H1 (cell line): ENCODE measurements around the gene TMPRSS11B. TPM values are rescaled to one million over a fixed set of nuclear protein-coding genes. Genes with fewer than 3 reads are reported as not detected.
"Not testable (repeated sequence)": the region's sequence is repeated elsewhere in the genome, so short reads cannot be mapped to it uniquely, and the experiment has no call there.

ENCODE experiments used
- CTCF ChIA-PET: fragments of 300-600 bp; sonication (Branson Sonifier 250); formaldehyde crosslinking; loops from one replicate; lab custom pipeline; 2021; ENCODE audit not compliant: partially characterized antibody; lab: Charles Lee
- POLR2A ChIA-PET: fragments of 300-600 bp; sonication (Branson Sonifier 250); formaldehyde crosslinking; loops from one replicate; lab custom pipeline; 2021; ENCODE audit warnings: inconsistent platforms; ENCODE audit not compliant: partially characterized antibody; lab: Charles Lee
- DNase-seq, 2 experiments: peaks; one replicate each; pipeline versions ENCODE4 v3.0.0 to v3.0.0-alpha.2; 2010 to 2022; ENCODE audit warnings: low spot score in 2 of 2, low read depth in 1 of 2, mixed read lengths in 1 of 2
- FAIRE-seq: peaks from 2 replicates; lab custom pipeline; 2011; peaks lifted over from hg19 to GRCh38; lab: Jason Lieb, UNC
- H2AFZ ChIP-seq: 2 replicates; pipeline ENCODE4 v1.8.1; 2012; ENCODE audit warnings: low read length, inconsistent platforms
- H2AK5ac ChIP-seq: 2 replicates; pipeline ENCODE4 v1.6.1; 2013; ENCODE audit warnings: low read depth, low read length
- H2BK120ac ChIP-seq: replicated peaks from 2 replicates; pipeline ENCODE3; 2013; ENCODE audit warnings: low read depth, low read length, inconsistent platforms
- H2BK12ac ChIP-seq: 2 replicates; pipeline ENCODE4 v1.6.1; 2013; ENCODE audit warnings: low read depth, low read length
- H2BK15ac ChIP-seq: 2 replicates; pipeline ENCODE4 v1.6.1; 2013; ENCODE audit warnings: low read length
- H2BK20ac ChIP-seq: 2 replicates; pipeline ENCODE4 v1.6.1; 2013; ENCODE audit warnings: low read length
- H2BK5ac ChIP-seq: 2 replicates; pipeline ENCODE4 v1.6.1; 2013; ENCODE audit warnings: low read depth, low read length
- H3K14ac ChIP-seq: 2 replicates; pipeline ENCODE4 v1.6.1; 2013; ENCODE audit warnings: inconsistent platforms; ENCODE audit not compliant: insufficient read length
- H3K18ac ChIP-seq: 2 replicates; pipeline ENCODE4 v1.6.1; 2013; ENCODE audit warnings: low read length; ENCODE audit errors: extremely low read depth
- H3K23ac ChIP-seq: 2 replicates; pipeline ENCODE4 v1.6.1; 2013; ENCODE audit warnings: inconsistent platforms; ENCODE audit not compliant: insufficient read length
- H3K23me2 ChIP-seq: 2 replicates; pipeline ENCODE4 v1.6.1; 2013; ENCODE audit warnings: low read depth, low read length
- H3K27ac ChIP-seq: 2 replicates; pipeline ENCODE4 v1.6.1; 2011; ENCODE audit warnings: low read depth, low read length, inconsistent platforms
- H3K27me3 ChIP-seq, 4 experiments: replicated peaks in 1 of 4; 1 replicate in 1 of 4; 2 replicates in 3 of 4; pipeline versions ENCODE4 v1.6.1 to v1.8.1; 2011 to 2013; ENCODE audit warnings: low read length in 3 of 4, mild to moderate bottlenecking in 3 of 4, inconsistent platforms in 2 of 4, mixed read lengths in 2 of 4, moderate library complexity in 1 of 4; ENCODE audit not compliant: control insufficient read depth in 3 of 4, insufficient read depth in 3 of 4; ENCODE audit errors: extremely low read depth in 1 of 4
- H3K36me3 ChIP-seq, 4 experiments: 2 replicates each; pipeline versions ENCODE4 v1.6.1 to v1.8.1; 2011 to 2013; ENCODE audit warnings: mild to moderate bottlenecking in 4 of 4, low read length in 3 of 4, moderate library complexity in 2 of 4, control low read depth in 1 of 4, inconsistent platforms in 1 of 4; ENCODE audit not compliant: insufficient read depth in 4 of 4, control insufficient read depth in 2 of 4
- H3K4ac ChIP-seq: replicated peaks from 2 replicates; pipeline ENCODE3; 2013; ENCODE audit warnings: low read length, low read depth, mixed read lengths, inconsistent platforms; ENCODE audit not compliant: insufficient read length
- H3K4me1 ChIP-seq, 4 experiments: replicated peaks in 1 of 4; 1 replicate in 1 of 4; 2 replicates in 3 of 4; pipeline versions ENCODE4 v1.6.1 to v1.8.1; 2011 to 2013; ENCODE audit warnings: low read length in 3 of 4, inconsistent platforms in 2 of 4, mixed read lengths in 1 of 4; ENCODE audit not compliant: insufficient read depth in 4 of 4, control insufficient read depth in 3 of 4
- H3K4me2 ChIP-seq, 2 experiments: 2 replicates each; pipeline versions ENCODE4 v1.6.1 to v1.8.1; 2011 to 2013; ENCODE audit warnings: low read depth in 2 of 2, low read length in 2 of 2, control low read depth in 1 of 2, inconsistent platforms in 1 of 2, mild to moderate bottlenecking in 1 of 2; ENCODE audit not compliant: insufficient read depth in 1 of 2
- H3K4me3 ChIP-seq, 4 experiments: fragments of 200-600, 300-600 bp in 1 of 4; sonication (generic), shearing (Covaris generic), sonication (Bioruptor Twin) in 1 of 4; 2 replicates each; pipeline versions ENCODE4 v1.5.1 to v1.8.1; 2011 to 2016; ENCODE audit warnings: low read length in 4 of 4, low read depth in 3 of 4, control low read depth in 2 of 4, inconsistent platforms in 2 of 4, mild to moderate bottlenecking in 2 of 4, mixed read lengths in 1 of 4, moderate library complexity in 1 of 4; ENCODE audit not compliant: insufficient read depth in 2 of 4; ENCODE audit errors: extremely low read depth in 1 of 4
- H3K56ac ChIP-seq: replicated peaks from 2 replicates; pipeline ENCODE3; 2013; ENCODE audit warnings: low read depth, mild to moderate bottlenecking, mixed read lengths, low read length, inconsistent platforms; ENCODE audit not compliant: insufficient read length
- H3K79me1 ChIP-seq: 2 replicates; pipeline ENCODE4 v1.6.1; 2013; ENCODE audit warnings: low read depth, low read length, control low read depth
- H3K79me2 ChIP-seq, 2 experiments: 2 replicates each; pipeline versions ENCODE4 v1.6.1 to v1.8.1; 2012 to 2013; ENCODE audit warnings: low read length in 2 of 2, mild to moderate bottlenecking in 2 of 2, inconsistent platforms in 1 of 2; ENCODE audit not compliant: insufficient read depth in 2 of 2, control insufficient read depth in 1 of 2
- H3K9ac ChIP-seq, 4 experiments: replicated peaks in 1 of 4; 1 replicate in 1 of 4; 2 replicates in 3 of 4; pipeline versions ENCODE4 v1.6.1 to v1.8.1; 2011 to 2013; ENCODE audit warnings: low read depth in 3 of 4, low read length in 3 of 4, control low read depth in 2 of 4, mild to moderate bottlenecking in 2 of 4, moderate library complexity in 2 of 4, inconsistent platforms in 1 of 4; ENCODE audit errors: extremely low read depth in 1 of 4
- H3K9me3 ChIP-seq, 2 experiments: 2 replicates each; pipeline versions ENCODE4 v1.6.1 to v1.8.1; 2012 to 2013; ENCODE audit warnings: mild to moderate bottlenecking in 2 of 2, moderate library complexity in 2 of 2, control low read depth in 1 of 2, inconsistent platforms in 1 of 2, low read depth in 1 of 2, low read length in 1 of 2, mixed read lengths in 1 of 2; ENCODE audit not compliant: insufficient read depth in 2 of 2
- H4K20me1 ChIP-seq, 2 experiments: replicated peaks in 1 of 2; 2 replicates each; pipeline versions ENCODE3 to v1.8.1; 2011 to 2013; ENCODE audit warnings: inconsistent platforms in 2 of 2, low read length in 2 of 2, mild to moderate bottlenecking in 1 of 2; ENCODE audit not compliant: insufficient read depth in 2 of 2, control insufficient read depth in 1 of 2
- H4K5ac ChIP-seq: 2 replicates; pipeline ENCODE4 v1.6.1; 2013; ENCODE audit warnings: low read length, low read depth, mixed read lengths, inconsistent platforms; ENCODE audit not compliant: insufficient read length
- H4K8ac ChIP-seq: 2 replicates; pipeline ENCODE4 v1.8.0; 2013; ENCODE audit warnings: mild to moderate bottlenecking, moderate library complexity, low read length, inconsistent platforms; ENCODE audit not compliant: insufficient read depth; ENCODE audit errors: extremely low read depth
- H4K91ac ChIP-seq: replicated peaks from 2 replicates; pipeline ENCODE3; 2013; ENCODE audit warnings: low read length, mixed read lengths, inconsistent platforms; ENCODE audit not compliant: insufficient read length
- KDM5A ChIP-seq: fragments of 200-600 bp; IDR thresholded peaks from 2 replicates; pipeline ENCODE4 v1.7.1; 2012; ENCODE audit warnings: mild to moderate bottlenecking, low read length, inconsistent platforms, mixed read lengths
- NANOG ChIP-seq: IDR thresholded peaks from 2 replicates; pipeline ENCODE4 v1.6.1; 2011; ENCODE audit warnings: low read length, low read depth, mild to moderate bottlenecking, inconsistent platforms; ENCODE audit not compliant: insufficient read depth, poor library complexity, severe bottlenecking
- WGBS, 2 experiments: shearing (Covaris generic) in 1 of 2; methylation state at CpG; one replicate each; pipeline versions ENCODE4 v1.1.6 to v1.1.7; 2013 to 2015; ENCODE audit warnings: low lambda C conversion rate in 2 of 2, mixed read lengths in 2 of 2, inconsistent platforms in 1 of 2, low coverage in 1 of 2, missing lambda C conversion rate in 1 of 2; ENCODE audit not compliant: insufficient replicate concordance in 2 of 2, insufficient coverage in 1 of 2, insufficient read length in 1 of 2; ENCODE audit errors: extremely low coverage in 1 of 2, missing lambda C conversion rate in 1 of 2; 5-methylcytosine and 5-hydroxymethylcytosine counted together
- polyA plus RNA-seq, 7 experiments: library from polyadenylated mRNA; depleted of rRNA in 3 of 7; stranded (reverse) in 5 of 7; unstranded in 2 of 7; fragments of >200 nt in 5 of 7; fragments of 200-250 nt in 2 of 7; gene quantifications; 1 replicate in 5 of 7; 2 replicates in 1 of 7; 4 replicates in 1 of 7; pipeline versions ENCODE4 v1.2.1 to v1.2.3, GENCODE V29; 2011 to 2013; ENCODE audit warnings: missing spikeins in 2 of 7, mixed read lengths in 2 of 7
- total RNA-seq: library from RNA; stranded (reverse); fragmentation: NEBNext Ultra II Directional; extraction: Animal tissue kit (Norgen Biotek cat#: 25700); gene quantifications from 2 replicates; pipeline ENCODE4 v1.2.1, GENCODE V29; 2021

TMPRSS11B gene
- total and polyA plus RNA-seq, 2 of the 8 experiments (the other 6 are each of a cell fraction or from before 2014, with no cell fraction given): not detected

GRCh38 chr4:68283095-68283494, 37.6 kb upstream of the TMPRSS11B start (continued):
- TF ChIP-seq NANOG (no peak), KDM5A (no peak)

DNA sequence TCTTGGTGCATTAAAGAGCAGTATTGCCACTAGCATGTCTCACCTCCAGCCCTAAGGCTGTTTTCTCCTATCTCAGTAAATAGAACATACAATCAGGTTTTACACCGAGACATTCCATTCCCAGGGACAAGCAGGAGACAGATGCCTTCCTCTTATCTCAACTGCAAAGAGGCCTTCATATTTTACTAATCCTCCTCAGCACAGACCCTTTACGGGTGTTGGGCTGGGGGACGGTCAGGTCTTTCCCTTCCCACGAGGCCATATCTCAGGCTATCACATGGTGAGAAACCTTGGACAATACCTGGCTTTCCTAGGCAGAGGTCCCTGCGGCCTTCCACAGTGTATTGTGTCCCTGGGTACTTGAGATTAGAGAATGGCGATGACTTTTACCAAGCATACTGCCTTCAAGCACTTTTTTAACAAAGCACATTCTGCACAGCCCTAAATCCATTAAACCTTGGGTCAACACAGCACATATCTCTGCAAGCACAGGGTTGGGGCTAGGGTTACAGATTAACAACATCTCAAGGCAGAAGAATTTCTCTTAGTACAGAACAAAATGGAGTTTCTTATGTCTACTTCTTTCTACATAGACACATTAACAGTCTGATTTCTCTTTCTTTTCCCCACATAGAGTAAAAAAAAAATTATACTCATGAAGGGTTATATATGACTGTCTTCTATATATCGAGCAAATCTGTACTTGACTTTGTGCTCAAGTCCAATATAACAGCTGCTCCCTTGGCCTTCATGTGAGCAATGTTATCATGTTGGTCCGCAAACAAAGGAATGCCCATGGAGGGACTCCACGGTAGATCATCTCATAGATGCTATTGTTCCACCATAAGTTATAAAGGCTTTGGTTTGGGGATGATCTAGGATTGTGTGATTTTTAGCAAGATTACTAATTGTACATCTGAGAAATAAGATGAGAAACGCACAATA, 36.6 kb upstream of the TMPRSS11B start:
- 93% methylated on average over 10 of the region's 10 CpGs; no CpG with 5 or more reads in 1 of the 2 experiments for WGBS, 2 experiments
- H2BK120ac ChIP-seq, POLR2A ChIA-PET, H3K4ac ChIP-seq, H3K79me1 ChIP-seq, H3K18ac ChIP-seq, H4K20me1 ChIP-seq, H4K8ac ChIP-seq, H3K4me2 ChIP-seq, H2BK20ac ChIP-seq, DNase-seq, H3K79me2 ChIP-seq, CTCF ChIA-PET, H3K23me2 ChIP-seq, H2BK5ac ChIP-seq, FAIRE-seq, H3K9ac ChIP-seq, H3K56ac ChIP-seq, H3K4me3 ChIP-seq, H3K27ac ChIP-seq, H2AFZ ChIP-seq, H3K14ac ChIP-seq, H2BK12ac ChIP-seq, H4K91ac ChIP-seq, H2BK15ac ChIP-seq, H3K4me1 ChIP-seq, H3K9me3 ChIP-seq, H4K5ac ChIP-seq, H3K36me3 ChIP-seq, H3K27me3 ChIP-seq, H3K23ac ChIP-seq, H2AK5ac ChIP-seq: not testable (repeated sequence)
